ENCODE data around the gene CACNA1B.

Gene CACNA1B

DNA sequence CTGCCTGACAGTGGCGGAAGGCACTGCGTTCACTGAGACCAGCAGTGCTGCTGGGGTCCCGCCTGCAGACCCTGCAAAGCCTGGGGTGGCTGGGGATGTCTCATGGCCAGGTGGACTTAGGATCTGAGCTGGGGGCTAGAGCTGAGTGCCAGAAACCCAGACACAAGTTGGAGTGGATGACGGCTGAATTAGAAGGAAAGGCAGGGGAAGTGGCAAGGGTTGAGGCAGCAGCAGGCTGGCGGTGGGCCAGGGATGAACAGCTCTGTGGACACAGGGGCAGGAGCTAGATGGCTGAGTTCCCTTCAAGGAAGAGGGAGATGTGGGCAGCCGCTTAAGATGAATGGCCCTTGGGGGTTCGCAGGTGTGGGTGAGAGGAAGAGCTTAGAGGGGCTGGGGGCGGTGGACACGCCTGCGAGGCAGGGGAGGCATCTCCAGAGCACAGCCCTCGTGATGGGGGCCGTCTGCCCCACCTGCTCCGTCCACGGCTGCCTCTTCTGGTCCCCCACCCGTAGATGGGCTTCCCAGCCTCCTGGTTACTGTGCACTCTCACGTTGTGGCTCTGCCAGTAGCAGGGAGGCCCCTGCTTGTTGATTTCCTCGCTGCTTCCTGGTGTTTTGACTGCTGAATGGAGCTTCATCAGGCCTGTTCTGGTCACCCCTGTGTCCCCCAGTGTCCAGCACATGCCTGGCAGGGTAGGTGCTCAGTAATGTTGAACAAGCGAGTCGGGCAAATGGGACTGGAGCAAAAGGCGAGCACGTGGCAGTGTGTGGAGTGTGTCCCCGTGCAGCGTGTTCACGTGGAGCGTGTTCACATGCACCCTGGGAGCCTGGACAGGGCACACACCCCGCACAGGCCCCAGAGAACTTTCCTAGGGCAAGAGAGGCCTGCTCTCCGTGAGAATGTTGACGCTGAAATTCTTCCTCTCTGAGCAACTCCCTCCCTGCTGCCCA lies 168.2 kb downstream of the CACNA1B start:
- no peak overlapping the region for H3K9ac ChIP-seq (ENCODE audit: low read depth, low read length)
- H3K9me3 ChIP-seq (ENCODE audit: control insufficient read depth, insufficient read depth, low read length) = no peaks in the 10 kb centered on the region
- no peaks in the 10 kb centered on the region for H3K27me3 ChIP-seq (ENCODE audit: control insufficient read depth, insufficient read depth, low read length)
- H3K4me3 ChIP-seq (ENCODE audit: low read depth, low read length) = no peak overlapping the region
- H3K4me1 ChIP-seq (ENCODE audit: control insufficient read depth, insufficient read depth, low read length) = no peaks in the 10 kb centered on the region
- H3K27ac ChIP-seq (ENCODE audit: low read depth, low read length) = no peak overlapping the region
- peaks cover 19% of the 10 kb centered on the region for H3K36me3 ChIP-seq (ENCODE audit: control insufficient read depth, insufficient read depth, low read length)

DNA sequence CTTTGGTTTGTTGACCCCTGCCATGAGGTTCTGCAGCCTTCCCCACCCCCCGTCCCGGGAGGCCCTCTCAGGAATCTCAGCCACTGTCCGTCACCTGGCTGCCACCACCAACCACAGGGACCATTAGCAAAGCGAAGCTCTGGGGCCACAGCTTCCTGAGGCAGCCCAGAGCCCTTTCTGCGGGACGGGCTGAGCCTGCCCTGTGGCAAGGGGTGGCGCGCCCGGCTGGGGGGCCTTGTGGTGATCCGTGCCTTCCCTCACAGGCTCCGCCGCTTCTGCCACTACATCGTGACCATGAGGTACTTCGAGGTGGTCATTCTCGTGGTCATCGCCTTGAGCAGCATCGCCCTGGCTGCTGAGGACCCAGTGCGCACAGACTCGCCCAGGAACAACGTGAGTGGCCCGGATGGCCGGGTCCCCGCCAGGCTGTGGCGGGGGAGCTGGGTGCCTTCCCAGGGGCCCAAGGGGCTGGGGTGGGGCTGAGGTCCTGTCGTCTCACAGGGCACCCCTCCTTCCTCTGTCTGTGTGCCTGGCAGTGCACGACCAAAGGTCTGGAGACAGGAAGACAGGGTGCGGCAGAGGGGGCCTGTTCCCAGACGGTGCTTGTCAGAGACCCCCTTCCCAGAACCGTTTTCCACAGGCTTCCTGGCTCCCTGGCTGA lies 169.2 kb downstream of the CACNA1B start:
- no peaks in the 10 kb centered on the region for H3K9me3 ChIP-seq (ENCODE audit: control insufficient read depth, insufficient read depth, low read length)
- no peak overlapping the region for H3K9ac ChIP-seq (ENCODE audit: low read depth, low read length)
- H3K4me3 ChIP-seq (ENCODE audit: low read depth, low read length) = no peak overlapping the region
- H3K27me3 ChIP-seq (ENCODE audit: control insufficient read depth, insufficient read depth, low read length) = no peaks in the 10 kb centered on the region
- H3K36me3 ChIP-seq (ENCODE audit: control insufficient read depth, insufficient read depth, low read length) = peaks cover 19% of the 10 kb centered on the region
- H3K4me1 ChIP-seq (ENCODE audit: control insufficient read depth, insufficient read depth, low read length) = no peaks in the 10 kb centered on the region
- H3K27ac ChIP-seq (ENCODE audit: low read depth, low read length) = no peak overlapping the region

- peaks cover 19% of the 10 kb centered on the region for H3K36me3 ChIP-seq (ENCODE audit: control insufficient read depth, insufficient read depth, low read length)
- H3K4me1 ChIP-seq (ENCODE audit: control insufficient read depth, insufficient read depth, low read length) = no peaks in the 10 kb centered on the region
- no peak overlapping the region for H3K9ac ChIP-seq (ENCODE audit: low read depth, low read length)
- H3K4me3 ChIP-seq (ENCODE audit: low read depth, low read length) = no peak overlapping the region
- no peak overlapping the region for H3K27ac ChIP-seq (ENCODE audit: low read depth, low read length)
- H3K27me3 ChIP-seq (ENCODE audit: control insufficient read depth, insufficient read depth, low read length) = no peaks in the 10 kb centered on the region
- no peaks in the 10 kb centered on the region for H3K9me3 ChIP-seq (ENCODE audit: control insufficient read depth, insufficient read depth, low read length)
These were observed 170.0 kb downstream of the CACNA1B start for GRCh38 chr9:138047469-138048040.

GRCh38 chr9:138048184-138048583 lies 170.6 kb downstream of the CACNA1B start:
- Histone ChIP-seq H3K27ac (ENCODE audit: low read depth, low read length) (no peak overlapping the region), H3K27me3 (ENCODE audit: control insufficient read depth, insufficient read depth, low read length) (no peaks in the 10 kb centered on the region), H3K9ac (ENCODE audit: low read depth, low read length) (no peak overlapping the region), H3K36me3 (ENCODE audit: control insufficient read depth, insufficient read depth, low read length) (peaks cover 19% of the 10 kb centered on the region), H3K4me1 (ENCODE audit: control insufficient read depth, insufficient read depth, low read length) (no peaks in the 10 kb centered on the region), H3K4me3 (ENCODE audit: low read depth, low read length) (no peak overlapping the region), H3K9me3 (ENCODE audit: control insufficient read depth, insufficient read depth, low read length) (no peaks in the 10 kb centered on the region)

GRCh38 chr9:138049085-138049778 lies 171.7 kb downstream of the CACNA1B start:
- Histone ChIP-seq H3K4me1 (ENCODE audit: control insufficient read depth, insufficient read depth, low read length) (no peaks in the 10 kb centered on the region), H3K27me3 (ENCODE audit: control insufficient read depth, insufficient read depth, low read length) (no peaks in the 10 kb centered on the region), H3K4me3 (ENCODE audit: low read depth, low read length) (no peak overlapping the region), H3K36me3 (ENCODE audit: control insufficient read depth, insufficient read depth, low read length) (peaks cover 22% of the 10 kb centered on the region), H3K27ac (ENCODE audit: low read depth, low read length) (no peak overlapping the region), H3K9me3 (ENCODE audit: control insufficient read depth, insufficient read depth, low read length) (no peaks in the 10 kb centered on the region), H3K9ac (ENCODE audit: low read depth, low read length) (no peak overlapping the region)

GRCh38 chr9:138049779-138050471 lies 172.3 kb downstream of the CACNA1B start:
- H3K9me3 ChIP-seq (ENCODE audit: control insufficient read depth, insufficient read depth, low read length) = no peaks in the 10 kb centered on the region
- H3K27me3 ChIP-seq (ENCODE audit: control insufficient read depth, insufficient read depth, low read length) = no peaks in the 10 kb centered on the region

DNA sequence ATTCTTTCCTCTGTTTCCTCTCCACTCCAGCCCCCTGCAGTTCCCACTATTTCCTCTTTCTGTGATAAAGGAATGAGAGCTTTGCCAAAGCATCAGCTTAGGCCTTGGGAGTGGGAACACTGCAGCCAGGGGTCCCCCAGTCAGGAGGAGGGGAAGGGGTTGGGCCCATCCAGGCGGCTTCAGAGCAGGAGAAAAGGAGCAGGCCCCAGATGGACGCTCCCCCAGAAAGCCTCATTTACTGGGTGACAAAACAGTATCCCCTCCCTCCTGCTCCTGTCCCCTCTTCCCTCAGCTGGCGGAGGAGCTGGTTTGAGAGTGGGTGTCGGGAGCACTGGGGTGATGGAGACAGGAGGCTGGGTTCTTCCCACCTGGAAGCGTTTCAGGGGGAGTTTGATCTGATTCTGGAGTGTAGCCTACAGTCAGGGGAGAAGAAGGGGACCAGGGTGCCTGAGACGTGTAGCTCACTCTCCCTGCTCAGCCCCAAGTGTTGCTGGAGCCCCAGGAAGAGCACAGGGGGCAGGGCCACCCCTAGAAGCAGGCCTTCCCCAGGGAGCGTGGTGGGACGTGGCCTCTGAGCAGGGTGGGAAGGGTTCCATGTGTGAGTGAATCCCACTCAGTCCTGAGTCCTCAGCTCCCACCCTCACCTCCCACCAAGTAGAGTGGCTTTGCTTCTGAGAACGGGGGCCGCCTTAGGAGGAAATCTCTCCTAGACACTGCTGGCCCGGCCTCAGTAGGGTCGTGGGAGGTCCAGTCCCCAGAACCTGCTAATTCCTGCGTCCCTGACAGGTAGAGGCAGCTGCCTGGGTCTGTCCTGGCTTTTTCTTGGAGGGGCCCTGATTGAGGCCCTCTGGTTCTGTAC lies 173.1 kb downstream of the CACNA1B start:
- Histone ChIP-seq H3K9me3 (ENCODE audit: control insufficient read depth, insufficient read depth, low read length) (no peaks in the 10 kb centered on the region), H3K27ac (ENCODE audit: low read depth, low read length) (no peak overlapping the region), H3K4me1 (ENCODE audit: control insufficient read depth, insufficient read depth, low read length) (no peaks in the 10 kb centered on the region), H3K4me3 (ENCODE audit: low read depth, low read length) (no peak overlapping the region), H3K9ac (ENCODE audit: low read depth, low read length) (no peak overlapping the region), H3K27me3 (ENCODE audit: control insufficient read depth, insufficient read depth, low read length) (no peaks in the 10 kb centered on the region), H3K36me3 (ENCODE audit: control insufficient read depth, insufficient read depth, low read length) (peaks cover 23% of the 10 kb centered on the region)

More at GRCh38 chr9:138049779-138050471, 172.3 kb downstream of the CACNA1B start:
- H3K36me3 ChIP-seq (ENCODE audit: control insufficient read depth, insufficient read depth, low read length) = peaks cover 23% of the 10 kb centered on the region
- no peak overlapping the region for H3K9ac ChIP-seq (ENCODE audit: low read depth, low read length)
- H3K4me1 ChIP-seq (ENCODE audit: control insufficient read depth, insufficient read depth, low read length) = no peaks in the 10 kb centered on the region
- no peak overlapping the region for H3K27ac ChIP-seq (ENCODE audit: low read depth, low read length)
- H3K4me3 ChIP-seq (ENCODE audit: low read depth, low read length) = no peak overlapping the region

GRCh38 chr9:138051586-138052321 lies 174.2 kb downstream of the CACNA1B start:
- H3K4me3 ChIP-seq (ENCODE audit: low read depth, low read length) = no peak overlapping the region
- H3K27ac ChIP-seq (ENCODE audit: low read depth, low read length) = no peak overlapping the region
- H3K4me1 ChIP-seq (ENCODE audit: control insufficient read depth, insufficient read depth, low read length) = no peaks in the 10 kb centered on the region
- H3K9ac ChIP-seq (ENCODE audit: low read depth, low read length) = no peak overlapping the region
- H3K9me3 ChIP-seq (ENCODE audit: control insufficient read depth, insufficient read depth, low read length) = no peaks in the 10 kb centered on the region
- peaks cover 23% of the 10 kb centered on the region for H3K36me3 ChIP-seq (ENCODE audit: control insufficient read depth, insufficient read depth, low read length)
- no peaks in the 10 kb centered on the region for H3K27me3 ChIP-seq (ENCODE audit: control insufficient read depth, insufficient read depth, low read length)

DNA sequence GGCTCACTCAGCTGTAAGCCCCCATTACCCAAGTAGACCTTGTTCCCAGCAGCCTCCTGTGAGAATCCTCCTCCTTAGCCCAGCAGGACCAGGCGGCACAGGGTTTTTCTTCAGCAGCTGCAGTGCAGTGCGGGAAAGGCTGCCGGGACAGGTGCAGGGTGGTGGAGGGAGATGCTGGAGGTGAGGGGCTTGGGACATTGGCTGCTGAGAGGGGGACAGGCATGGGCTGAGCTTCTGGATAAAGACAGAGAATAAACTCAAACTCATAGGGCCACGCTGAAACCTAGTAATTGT lies 174.7 kb downstream of the CACNA1B start:
- Histone ChIP-seq H3K4me1 (ENCODE audit: control insufficient read depth, insufficient read depth, low read length) (no peaks in the 10 kb centered on the region), H3K27me3 (ENCODE audit: control insufficient read depth, insufficient read depth, low read length) (no peaks in the 10 kb centered on the region), H3K4me3 (ENCODE audit: low read depth, low read length) (no peak overlapping the region), H3K9me3 (ENCODE audit: control insufficient read depth, insufficient read depth, low read length) (no peaks in the 10 kb centered on the region), H3K9ac (ENCODE audit: low read depth, low read length) (no peak overlapping the region), H3K36me3 (ENCODE audit: control insufficient read depth, insufficient read depth, low read length) (peaks cover 23% of the 10 kb centered on the region), H3K27ac (ENCODE audit: low read depth, low read length) (no peak overlapping the region)
